Endodermal cell (in vitro differentiated cells): Measurements from ENCODE around the gene EXOC1L. TPM values are rescaled to one million over a fixed set of nuclear protein-coding genes. Genes with fewer than 3 reads are reported as not detected.

Experiments
- DNase-seq: peaks from one replicate; pipeline ENCODE4 v3.0.0-alpha.2; 2017
- H3K27ac ChIP-seq: 2 replicates; pipeline ENCODE4 v1.5.1; 2013; ENCODE audit warnings: mild to moderate bottlenecking, low read depth, low read length, moderate library complexity
- H3K27me3 ChIP-seq: 2 replicates; pipeline ENCODE4 v1.6.1; 2013; ENCODE audit warnings: mild to moderate bottlenecking, low read length, moderate library complexity; ENCODE audit not compliant: insufficient read depth, control insufficient read depth, poor library complexity, severe bottlenecking
- H3K36me3 ChIP-seq: 2 replicates; pipeline ENCODE4 v1.7.0; 2013; ENCODE audit warnings: mild to moderate bottlenecking, low read length, moderate library complexity; ENCODE audit not compliant: control insufficient read depth, insufficient read depth
- H3K4me1 ChIP-seq: one replicate; pipeline ENCODE4 v1.7.0; 2013; ENCODE audit warnings: low read length; ENCODE audit not compliant: control insufficient read depth, insufficient read depth
- H3K4me3 ChIP-seq: 2 replicates; pipeline ENCODE4 v1.5.1; 2013; ENCODE audit warnings: mild to moderate bottlenecking, low read length, moderate library complexity
- H3K9ac ChIP-seq: 2 replicates; pipeline ENCODE4 v1.6.1; 2013; ENCODE audit warnings: mild to moderate bottlenecking, low read length, moderate library complexity; ENCODE audit not compliant: poor library complexity, severe bottlenecking; ENCODE audit errors: extremely low read depth
- H3K9me3 ChIP-seq: 2 replicates; pipeline ENCODE4 v1.6.1; 2013; ENCODE audit warnings: mild to moderate bottlenecking, low read length, moderate library complexity; ENCODE audit not compliant: control insufficient read depth
- H3K27ac Mint-ChIP-seq: 2 replicates; pipeline ENCODE4 v1.8.0; 2020; ENCODE audit warnings: mixed read lengths
- H3K27me3 Mint-ChIP-seq: 2 replicates; pipeline ENCODE4 v1.8.0; 2021; ENCODE audit warnings: mild to moderate bottlenecking, mixed read lengths; ENCODE audit not compliant: insufficient read depth
- H3K36me3 Mint-ChIP-seq: 2 replicates; pipeline ENCODE4 v1.8.0; 2020; ENCODE audit warnings: low read depth, mixed read lengths
- H3K4me1 Mint-ChIP-seq: 2 replicates; pipeline ENCODE4 v1.8.0; 2020; ENCODE audit warnings: mixed read lengths
- H3K4me3 Mint-ChIP-seq: 2 replicates; pipeline ENCODE4 v1.8.0; 2020; ENCODE audit warnings: mild to moderate bottlenecking, moderate library complexity, mixed read lengths
- H3K9me3 Mint-ChIP-seq: 2 replicates; pipeline ENCODE4 v1.8.0; 2020; ENCODE audit warnings: mild to moderate bottlenecking, mixed read lengths
- WGBS, 2 experiments: methylation state at CpG; one replicate each; pipeline versions ENCODE4 v1.1.5 to v1.1.7; 2013; ENCODE audit warnings: missing lambda C conversion rate in 2 of 2, mixed read lengths in 1 of 2; ENCODE audit not compliant: insufficient coverage in 1 of 2, insufficient read length in 1 of 2; 5-methylcytosine and 5-hydroxymethylcytosine counted together
- total RNA-seq, 2 donors: library from RNA; stranded (reverse); fragmentation: NEBNext Ultra II Directional in 1 of 2; extraction: Animal tissue kit (Norgen Biotek cat#: 25700) in 1 of 2; gene quantifications; 2 replicates in 1 of 2; 3 replicates in 1 of 2; pipeline ENCODE4 v1.2.1, GENCODE V29; 2021
- TF ChIP-seq, protein P1 (sequence below): fragments of 200-600 bp; sonication (generic); conservative IDR thresholded peaks from 2 replicates; pipeline ENCODE4 v1.5.0; 2021; ENCODE audit warnings: antibody characterized with exemption, mild to moderate bottlenecking

EXOC1L gene
- total RNA-seq, 2 donors from 2014 or later: not detected

- H3K9me3 ChIP-seq: no peaks in the 10 kb centered on the region
- WGBS, 2 experiments: 100% methylated on average over 3 of the region's 3 CpGs; no CpG with 5 or more reads in 1 of the 2 experiments
- Mint-ChIP-seq H3K4me1 (no peaks in the 10 kb centered on the region), H3K27me3 (no peaks in the 10 kb centered on the region), H3K4me3 (no peak overlapping the region), H3K9me3 (peaks cover 11% of the 10 kb centered on the region), H3K27ac (no peak overlapping the region), H3K36me3 (peaks cover 40% of the 10 kb centered on the region)
- no peak for DNase-seq
- TF ChIP-seq, protein P1, sequence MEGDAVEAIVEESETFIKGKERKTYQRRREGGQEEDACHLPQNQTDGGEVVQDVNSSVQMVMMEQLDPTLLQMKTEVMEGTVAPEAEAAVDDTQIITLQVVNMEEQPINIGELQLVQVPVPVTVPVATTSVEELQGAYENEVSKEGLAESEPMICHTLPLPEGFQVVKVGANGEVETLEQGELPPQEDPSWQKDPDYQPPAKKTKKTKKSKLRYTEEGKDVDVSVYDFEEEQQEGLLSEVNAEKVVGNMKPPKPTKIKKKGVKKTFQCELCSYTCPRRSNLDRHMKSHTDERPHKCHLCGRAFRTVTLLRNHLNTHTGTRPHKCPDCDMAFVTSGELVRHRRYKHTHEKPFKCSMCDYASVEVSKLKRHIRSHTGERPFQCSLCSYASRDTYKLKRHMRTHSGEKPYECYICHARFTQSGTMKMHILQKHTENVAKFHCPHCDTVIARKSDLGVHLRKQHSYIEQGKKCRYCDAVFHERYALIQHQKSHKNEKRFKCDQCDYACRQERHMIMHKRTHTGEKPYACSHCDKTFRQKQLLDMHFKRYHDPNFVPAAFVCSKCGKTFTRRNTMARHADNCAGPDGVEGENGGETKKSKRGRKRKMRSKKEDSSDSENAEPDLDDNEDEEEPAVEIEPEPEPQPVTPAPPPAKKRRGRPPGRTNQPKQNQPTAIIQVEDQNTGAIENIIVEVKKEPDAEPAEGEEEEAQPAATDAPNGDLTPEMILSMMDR: no peak
- no peaks in the 10 kb centered on the region for H3K27me3 ChIP-seq
- no peaks in the 10 kb centered on the region for H3K4me1 ChIP-seq
- H3K27ac ChIP-seq: no peak overlapping the region
- H3K36me3 ChIP-seq: peaks cover 55% of the 10 kb centered on the region
- no peak overlapping the region for H3K9ac ChIP-seq
- H3K4me3 ChIP-seq: no peak overlapping the region
Measured at GRCh38 chr4:55880652-55881280, 61.2 kb downstream of the EXOC1L start.

DNA sequence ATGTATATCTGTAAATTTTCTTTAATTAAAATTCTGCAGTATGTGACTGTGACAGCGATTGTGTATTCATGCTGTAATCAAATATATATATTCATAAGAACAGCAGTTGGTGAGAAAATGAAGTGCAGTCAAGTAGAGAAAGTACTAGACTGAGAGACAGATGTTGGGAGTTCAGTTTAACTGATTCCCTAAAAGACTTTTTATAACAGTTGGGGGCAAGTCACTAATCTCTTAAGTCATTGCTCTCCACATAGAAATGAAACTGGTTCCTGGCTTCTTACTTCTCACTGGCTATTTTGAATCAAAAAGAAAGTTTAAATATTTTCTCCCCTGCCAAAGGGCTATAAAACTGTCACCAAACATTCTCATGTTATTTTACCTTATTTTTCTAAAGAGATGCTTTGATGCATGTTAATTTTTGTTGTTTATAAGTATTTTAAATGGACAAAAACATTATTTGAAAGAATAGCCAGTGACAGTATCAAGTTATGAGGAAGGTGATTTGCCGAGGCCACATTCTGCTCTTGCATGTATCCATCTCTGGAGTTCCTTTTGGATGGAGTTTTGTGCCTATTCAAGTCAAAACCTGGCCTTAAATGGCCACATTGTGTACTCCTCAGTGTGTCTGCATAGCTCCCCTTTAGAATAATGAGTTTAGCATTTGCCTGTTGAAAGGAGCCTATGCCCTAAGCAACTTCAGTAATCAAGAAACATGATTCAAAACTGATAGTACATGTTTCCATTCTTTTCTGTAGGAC, 64.7 kb downstream of the EXOC1L start:
- Histone ChIP-seq H3K4me1 (no peaks in the 10 kb centered on the region), H3K27me3 (no peaks in the 10 kb centered on the region), H3K4me3 (no peak overlapping the region), H3K27ac (no peak overlapping the region), H3K9ac (no peak overlapping the region), H3K36me3 (peaks cover 41% of the 10 kb centered on the region), H3K9me3 (no peaks in the 10 kb centered on the region)
- Mint-ChIP-seq H3K4me1 (no peaks in the 10 kb centered on the region), H3K27ac (no peak overlapping the region), H3K36me3 (peaks cover 29% of the 10 kb centered on the region), H3K9me3 (peaks cover 11% of the 10 kb centered on the region), H3K27me3 (no peaks in the 10 kb centered on the region), H3K4me3 (no peak overlapping the region)
- 93 to 100% methylated on average over 1 to 2 of the region's 2 CpGs for WGBS, 2 experiments
- TF ChIP-seq, protein P1: no peak
- no peak for DNase-seq

GRCh38 chr4:55884851-55885219, 65.2 kb downstream of the EXOC1L start:
- WGBS, 2 experiments: 88 to 100% methylated on average over 1 of the region's 1 CpG
- H3K4me1 ChIP-seq: no peaks in the 10 kb centered on the region
- H3K27me3 ChIP-seq: no peaks in the 10 kb centered on the region
- H3K36me3 ChIP-seq: peaks cover 41% of the 10 kb centered on the region
- H3K27ac ChIP-seq: no peak overlapping the region
- H3K4me3 ChIP-seq: no peak overlapping the region
- no peak for DNase-seq
- Mint-ChIP-seq H3K27ac (no peak overlapping the region), H3K27me3 (no peaks in the 10 kb centered on the region), H3K4me3 (no peak overlapping the region), H3K9me3 (peaks cover 11% of the 10 kb centered on the region), H3K4me1 (no peaks in the 10 kb centered on the region), H3K36me3 (peaks cover 31% of the 10 kb centered on the region)
- no peak overlapping the region for H3K9ac ChIP-seq
- TF ChIP-seq, protein P1: no peak
- no peaks in the 10 kb centered on the region for H3K9me3 ChIP-seq

Other genes starting within 250 kb of the EXOC1L start
- gene PDCL2, start 227.5 kb upstream of the EXOC1L start, total RNA-seq: not detected
- 10 to 100 TPM in 1 of 2 donors, 1 to 10 TPM in 1; 9.6 to 17.2 TPM for gene NMU, start 183.5 kb upstream of the EXOC1L start, total RNA-seq
- 10 to 100 TPM; 26.5 to 26.9 TPM for gene EXOC1, start 33.9 kb downstream of the EXOC1L start, total RNA-seq
- 10 to 100 TPM; 28.0 to 37.4 TPM for gene CEP135, start 129.2 kb downstream of the EXOC1L start, total RNA-seq